Erythroblast (primary cell): Measurements from ENCODE around the gene ABAT.

Experiments used
- GATA1 ChIP-seq: IDR thresholded peaks from 2 replicates; pipeline ENCODE4 v1.6.1; 2011; ENCODE audit warnings: low read depth, mild to moderate bottlenecking, control low read depth, low read length, moderate library complexity
- POLR2A ChIP-seq: IDR thresholded peaks from 2 replicates; pipeline ENCODE4 v1.6.1; 2011; ENCODE audit warnings: mild to moderate bottlenecking, low read length

GRCh38 chr16:8626946-8627345 lies 47.5 kb upstream of the ABAT start:
- no peak for TF ChIP-seq POLR2A
- no peak for TF ChIP-seq GATA1
